ENCODE measurements around the gene CERKL.

The CERKL gene

DNA sequence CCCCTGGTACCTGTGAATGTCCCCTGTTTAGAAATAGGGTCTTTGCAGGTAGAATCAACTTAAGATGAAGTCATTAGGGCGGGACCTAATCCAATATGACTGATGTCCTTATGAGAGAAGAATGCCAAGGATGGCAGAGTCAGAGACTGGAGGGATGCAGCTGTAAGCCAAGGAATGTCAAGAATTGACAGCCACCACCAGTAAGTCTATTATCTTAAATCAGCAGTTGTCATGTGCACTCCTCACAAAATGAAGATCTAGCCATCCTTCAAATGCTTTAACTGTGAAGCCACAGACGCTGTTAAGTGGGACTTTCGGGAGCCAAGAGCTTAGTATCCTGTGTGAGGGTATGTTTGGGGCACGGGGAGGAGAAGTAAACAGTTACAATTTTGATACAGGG, 116.5 kb downstream of the CERKL start:
- Histone ChIP-seq H3K27ac (no peak overlapping the region), H3K4me3 (no peak overlapping the region)

- H3K4me3 ChIP-seq, result no peak overlapping the region
Observed at GRCh38 chr2:181536730-181537129, 120.2 kb downstream of the CERKL start.

GRCh38 chr2:181528441-181528840, 128.5 kb downstream of the CERKL start:
- H3K4me3 ChIP-seq, result no peak overlapping the region

More at GRCh38 chr2:181536730-181537129, 120.2 kb downstream of the CERKL start:
- H3K27ac ChIP-seq, result no peak overlapping the region

GRCh38 chr2:181527058-181527457, 129.8 kb downstream of the CERKL start:
- Histone ChIP-seq H3K4me3 (no peak overlapping the region), H3K27ac (no peak overlapping the region)

More at GRCh38 chr2:181528441-181528840, 128.5 kb downstream of the CERKL start:
- H3K27ac ChIP-seq, result no peak overlapping the region

- no peak overlapping the region for H3K27ac ChIP-seq
- no peak overlapping the region for H3K4me3 ChIP-seq
Observed at GRCh38 chr2:181526014-181526413, 130.9 kb downstream of the CERKL start.

DNA sequence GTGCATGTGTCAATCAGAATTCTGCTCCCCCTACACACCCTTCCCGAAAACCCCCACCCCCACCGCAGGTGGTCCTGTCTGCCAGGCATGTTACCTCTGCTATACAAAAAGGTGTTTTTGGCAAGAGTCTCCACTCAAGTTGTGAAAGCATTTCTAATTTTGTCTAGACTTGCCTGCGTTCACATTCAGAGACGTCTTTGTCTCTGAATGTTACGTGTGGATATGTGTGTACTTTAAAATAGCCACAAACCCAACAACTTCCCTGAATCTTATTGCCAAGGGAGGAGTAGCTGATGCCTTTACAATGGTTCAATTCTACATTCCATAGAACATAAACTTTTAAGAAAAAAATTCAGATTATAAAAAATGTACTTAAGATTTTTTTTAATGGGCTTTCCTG, 133.1 kb downstream of the CERKL start:
- Histone ChIP-seq H3K4me3 (no peak overlapping the region), H3K27ac (peak overlapping the region in 4 of 21 experiments; percentile 41 to 69 (median 52))

DNA sequence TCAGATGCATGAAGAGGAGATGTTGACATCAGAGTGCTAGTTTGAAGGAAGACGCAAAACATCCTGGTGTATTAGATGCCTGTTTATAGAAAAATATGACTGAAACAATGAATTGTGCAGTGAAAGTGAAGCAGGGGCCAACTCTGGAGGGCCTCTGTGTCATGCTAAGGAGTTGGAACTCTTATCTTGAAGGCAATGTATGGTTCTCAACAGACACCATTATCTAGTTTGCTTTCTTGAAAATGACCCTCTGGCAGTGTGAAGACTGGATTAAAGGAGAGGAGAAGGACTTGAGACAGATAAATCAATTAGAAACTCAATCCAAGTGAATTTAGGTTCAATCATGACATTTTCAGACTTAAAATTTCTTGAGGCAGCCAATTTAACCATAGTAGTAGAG, 136.7 kb downstream of the CERKL start:
- Histone ChIP-seq H3K27ac (peak overlapping the region in 1 of 21 experiments; percentile 30), H3K4me3 (no peak overlapping the region)

- no peak overlapping the region for H3K4me3 ChIP-seq
- H3K27ac ChIP-seq, result peak overlapping the region in 4 of 21 experiments; percentile 19 to 70 (median 27)
Observed at GRCh38 chr2:181517685-181518301, 139.1 kb downstream of the CERKL start.

GRCh38 chr2:181516992-181517391, 139.9 kb downstream of the CERKL start:
- H3K4me3 ChIP-seq, result no peak overlapping the region
- peak overlapping the region in 1 of 21 experiments; percentile 57 for H3K27ac ChIP-seq

DNA sequence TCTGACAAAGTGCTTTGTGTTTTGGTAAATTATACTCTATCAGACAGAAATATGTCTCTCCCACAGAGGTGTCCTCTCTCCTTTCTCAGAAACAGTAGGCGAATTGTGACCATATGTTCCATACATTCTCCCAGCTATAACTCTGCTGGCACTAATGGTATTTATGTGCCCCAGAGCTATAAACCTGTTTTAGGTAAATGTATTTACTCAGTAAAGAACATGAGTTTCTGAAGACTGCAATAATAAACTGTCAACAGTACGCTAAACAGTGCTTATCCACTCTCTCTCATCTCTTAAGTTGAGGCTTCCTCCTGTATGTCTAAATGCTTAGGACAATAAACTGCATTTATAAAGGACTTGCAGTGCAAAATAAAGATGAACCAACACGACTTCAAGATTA, 141.2 kb downstream of the CERKL start:
- Histone ChIP-seq H3K27ac (no peak overlapping the region), H3K4me3 (no peak overlapping the region)

GRCh38 chr2:181500201-181500600, 156.7 kb downstream of the CERKL start:
- Histone ChIP-seq H3K4me3 (no peak overlapping the region), H3K27ac (no peak overlapping the region)

DNA sequence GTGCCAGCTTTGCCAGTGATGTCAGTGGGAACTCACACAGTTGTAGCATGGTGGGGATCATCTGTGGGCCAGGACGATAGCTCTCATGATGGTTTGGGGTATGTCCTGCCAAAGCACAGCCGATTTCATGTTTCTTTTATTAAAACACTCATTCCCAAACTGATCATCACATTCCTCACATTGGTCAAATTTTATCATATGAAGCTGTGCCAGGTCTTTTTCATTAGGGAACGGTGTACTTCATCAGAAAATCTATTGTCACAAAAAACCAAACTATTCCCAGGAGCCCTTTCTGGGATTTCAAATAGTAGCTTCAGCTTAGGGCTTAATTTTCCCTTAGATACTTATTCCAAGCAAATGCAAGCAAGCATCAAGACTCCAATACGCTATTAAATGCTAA, 157.7 kb downstream of the CERKL start:
- no peak overlapping the region for H3K4me3 ChIP-seq
- H3K27ac ChIP-seq, result no peak overlapping the region

Measured in skin epidermis (tissue), 12 donors.